ENCODE results near the gene DCUN1D4.

Gene DCUN1D4

DNA sequence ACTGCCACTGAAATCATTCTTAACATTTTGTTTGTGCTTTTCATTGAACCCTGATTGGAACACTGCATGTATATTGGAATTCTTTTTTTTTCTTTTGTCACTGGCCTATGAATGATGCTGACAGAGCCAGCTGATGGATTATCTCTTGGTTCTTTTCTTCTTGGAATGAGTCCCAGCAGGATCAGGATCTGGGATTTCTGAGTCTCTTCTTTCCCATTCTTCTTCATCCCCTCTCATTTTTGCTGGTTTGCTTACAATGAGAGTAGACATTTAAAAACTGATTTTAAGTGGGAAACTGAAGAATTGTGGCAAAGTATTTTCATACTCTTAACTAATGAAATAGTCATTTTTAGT, 9.0 kb downstream of the DCUN1D4 start:
- no peak for DNase-seq (ENCODE audit: extremely low spot score, insufficient read length, low read depth)

DNA sequence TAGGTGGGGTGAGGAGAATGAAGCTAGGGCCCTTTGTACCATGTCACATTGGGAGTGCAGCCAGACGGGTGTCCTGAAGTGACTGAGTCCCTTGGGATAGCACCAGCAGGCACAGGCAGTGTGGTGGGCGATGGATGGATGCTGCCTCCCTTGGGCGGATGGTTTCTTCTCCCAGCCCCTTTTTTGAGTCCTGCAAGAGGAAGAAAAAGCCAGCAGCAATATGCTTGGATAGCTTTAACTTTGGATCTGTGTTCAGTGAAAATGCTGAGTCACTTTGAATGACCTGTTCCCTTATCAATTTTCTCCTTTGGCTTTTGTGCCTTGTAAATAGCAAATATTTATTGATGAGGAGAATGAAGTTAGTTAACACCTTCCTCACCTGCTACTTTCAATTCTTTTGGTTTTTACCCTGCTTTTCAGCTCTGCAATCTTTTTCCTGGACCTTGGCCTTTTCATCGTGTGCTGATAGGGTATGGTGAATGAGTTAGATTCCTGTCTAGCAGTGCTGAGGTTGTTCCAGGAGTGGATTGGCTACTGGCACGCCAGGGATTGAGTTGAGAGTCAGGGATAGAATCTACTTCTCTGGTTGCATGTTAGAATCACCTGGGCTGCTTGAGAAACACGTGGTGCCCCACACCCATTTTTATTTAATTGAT, 10.2 kb downstream of the DCUN1D4 start:
- FAIRE-seq (no peak), DNase-seq (ENCODE audit: extremely low spot score, insufficient read length, low read depth) (no peak)

More for the DNA sequence above, 9.0 kb downstream of the DCUN1D4 start:
- FAIRE-seq, result no peak

GRCh38 chr4:51855270-51855669, 12.3 kb downstream of the DCUN1D4 start:
- no peak for FAIRE-seq

GRCh38 chr4:51855751-51856150, 12.8 kb downstream of the DCUN1D4 start:
- FAIRE-seq (no peak), DNase-seq (ENCODE audit: extremely low spot score, insufficient read length, low read depth) (no peak)

More at GRCh38 chr4:51855270-51855669, 12.3 kb downstream of the DCUN1D4 start:
- no peak for DNase-seq (ENCODE audit: extremely low spot score, insufficient read length, low read depth)

DNA sequence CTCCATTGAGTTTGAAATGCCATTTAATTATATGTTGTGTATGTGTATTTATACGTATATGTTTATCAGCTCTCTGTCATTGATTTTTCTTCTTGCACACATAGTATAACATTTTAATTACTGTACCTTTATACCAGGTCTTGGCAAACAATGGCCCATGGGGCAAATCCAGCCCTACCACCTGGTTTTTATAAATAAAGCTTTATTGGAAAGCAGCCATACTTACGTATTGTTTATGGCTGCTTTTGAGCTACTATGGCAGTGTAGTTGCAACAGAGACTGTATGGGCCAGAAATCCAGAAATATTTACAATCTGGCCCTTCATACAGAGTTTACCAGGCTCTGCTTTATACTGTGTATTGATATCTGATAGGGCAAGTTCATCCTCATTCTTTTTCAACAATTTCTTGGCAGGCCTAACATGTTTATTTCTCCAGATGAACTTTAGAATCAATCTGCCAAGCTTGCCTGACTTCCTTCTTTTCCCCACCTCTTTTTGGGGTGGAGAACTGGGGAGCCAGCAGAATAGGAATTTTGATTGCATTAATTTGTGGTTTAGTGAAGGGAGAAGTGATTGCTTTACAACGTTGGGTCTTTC, 15.8 kb downstream of the DCUN1D4 start:
- no peak for DNase-seq (ENCODE audit: extremely low spot score, insufficient read length, low read depth)
- FAIRE-seq, result no peak

GRCh38 chr4:51859476-51860031, 16.6 kb downstream of the DCUN1D4 start:
- DNase-seq (ENCODE audit: extremely low spot score, insufficient read length, low read depth), result no peak
- no peak for FAIRE-seq

- no peak for FAIRE-seq
- DNase-seq (ENCODE audit: extremely low spot score, insufficient read length, low read depth), result no peak
Measured at GRCh38 chr4:51862199-51862598, 19.2 kb downstream of the DCUN1D4 start.

DNA sequence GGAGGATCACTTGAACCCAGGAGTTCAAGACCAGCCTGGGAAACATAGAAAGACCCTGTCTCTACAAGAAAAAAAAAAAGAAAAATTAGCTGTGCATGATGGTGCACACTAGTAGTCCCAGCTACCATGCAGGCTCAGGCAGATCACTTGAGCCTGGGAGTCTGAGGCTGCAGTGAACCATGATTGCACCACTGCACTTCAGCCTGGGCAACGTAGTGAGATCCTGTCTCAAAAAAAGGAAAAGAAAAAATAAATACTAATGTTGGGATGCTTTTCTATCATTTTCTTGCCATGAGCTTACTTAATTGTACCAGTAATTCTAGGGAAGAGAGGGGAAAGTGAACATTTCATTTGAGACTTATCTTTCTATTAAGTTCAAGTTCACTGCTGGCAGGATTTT, 19.8 kb downstream of the DCUN1D4 start:
- DNase-seq (ENCODE audit: extremely low spot score, insufficient read length, low read depth), result no peak
- no peak for FAIRE-seq

- FAIRE-seq (no peak), DNase-seq (ENCODE audit: extremely low spot score, insufficient read length, low read depth) (no peak)
Measured at GRCh38 chr4:51865717-51866116, 22.8 kb downstream of the DCUN1D4 start.

- FAIRE-seq (no peak), DNase-seq (ENCODE audit: extremely low spot score, insufficient read length, low read depth) (no peak)
Measured at GRCh38 chr4:51866835-51867234, 23.9 kb downstream of the DCUN1D4 start.

GRCh38 chr4:51867689-51868448, 24.9 kb downstream of the DCUN1D4 start:
- no peak for FAIRE-seq

GRCh38 chr4:51868449-51868847, 25.5 kb downstream of the DCUN1D4 start:
- DNase-seq (ENCODE audit: extremely low spot score, insufficient read length, low read depth), result no peak
- no peak for FAIRE-seq

More at GRCh38 chr4:51867689-51868448, 24.9 kb downstream of the DCUN1D4 start:
- no peak for DNase-seq (ENCODE audit: extremely low spot score, insufficient read length, low read depth)

- DNase-seq (ENCODE audit: extremely low spot score, insufficient read length, low read depth), result no peak
- no peak for FAIRE-seq
Measured at GRCh38 chr4:51870441-51871188, 27.7 kb downstream of the DCUN1D4 start.

DNA sequence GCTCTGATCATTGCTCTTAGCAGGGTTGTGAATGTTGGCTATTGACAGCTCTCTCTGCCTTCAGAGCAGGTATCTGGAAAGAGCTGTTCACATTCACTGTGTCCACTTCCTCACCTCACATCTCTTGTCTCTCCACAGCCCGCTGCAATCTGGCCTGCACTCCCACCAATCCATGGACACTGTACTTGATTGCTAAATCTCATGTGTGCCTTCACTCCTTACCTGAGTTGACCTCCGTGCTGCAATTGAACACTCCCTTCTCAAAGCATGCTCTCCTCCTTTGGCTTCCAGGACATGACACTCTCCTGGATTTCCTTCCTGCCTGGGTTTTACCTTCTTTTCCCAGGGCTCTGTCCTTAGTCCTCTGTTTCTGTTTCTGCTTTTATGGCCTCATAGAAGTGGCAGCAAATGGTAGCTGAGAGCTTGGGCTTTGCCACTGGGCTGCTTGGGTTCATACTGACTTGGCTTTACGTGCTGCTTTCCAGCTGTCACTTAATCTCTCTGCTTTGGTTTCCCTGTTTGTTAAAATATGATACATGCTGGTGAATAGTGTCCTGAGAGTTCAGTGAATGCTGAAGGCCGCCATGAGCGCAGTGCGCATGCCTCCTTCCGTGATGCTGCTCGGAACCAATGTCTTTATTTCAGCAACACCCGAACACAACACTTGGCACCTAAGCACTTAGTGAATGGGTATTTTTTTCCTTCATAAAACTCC, 29.5 kb downstream of the DCUN1D4 start:
- DNase-seq (ENCODE audit: extremely low spot score, insufficient read length, low read depth), result no peak
- FAIRE-seq, result no peak

DNA sequence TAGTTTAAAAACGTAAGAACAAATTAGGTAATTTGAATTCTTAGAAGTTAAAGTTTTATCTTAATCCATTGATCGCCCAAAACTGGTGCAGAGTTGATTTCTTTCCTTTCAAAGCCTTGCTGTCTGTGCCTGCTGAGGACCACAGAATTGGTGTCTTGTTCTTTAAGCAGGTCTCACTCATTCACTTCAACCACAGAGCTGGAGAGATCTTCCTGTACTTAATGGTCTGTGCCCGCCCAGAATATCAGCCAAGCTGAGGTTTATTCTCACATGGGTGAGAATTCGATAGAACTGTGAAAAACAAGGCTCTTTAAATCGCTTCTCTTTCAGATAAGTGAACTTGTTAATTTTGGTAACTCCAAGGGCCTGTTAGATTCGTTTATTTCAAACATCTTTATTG, 31.6 kb downstream of the DCUN1D4 start:
- DNase-seq (ENCODE audit: extremely low spot score, insufficient read length, low read depth) (no peak), FAIRE-seq (no peak)

DNA sequence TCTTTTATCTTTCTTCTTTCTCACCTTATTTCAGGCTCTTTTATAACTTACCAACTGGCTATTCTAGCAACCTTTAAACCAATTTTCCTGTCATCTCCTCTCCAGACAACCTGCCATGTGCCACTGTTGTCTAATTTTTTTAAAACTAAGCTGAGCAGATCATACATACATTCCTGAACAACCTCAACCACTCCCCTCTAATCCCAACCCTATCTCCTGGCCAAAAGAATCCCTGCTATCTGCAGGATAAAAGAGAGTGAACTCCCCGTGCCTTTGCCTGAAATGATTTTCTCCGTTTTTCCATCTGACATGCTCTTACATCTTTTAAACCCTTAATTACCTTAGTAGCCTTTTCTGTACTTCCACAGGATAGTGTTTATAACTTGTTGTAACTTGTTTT, 35.5 kb downstream of the DCUN1D4 start:
- no peak for FAIRE-seq

DNA sequence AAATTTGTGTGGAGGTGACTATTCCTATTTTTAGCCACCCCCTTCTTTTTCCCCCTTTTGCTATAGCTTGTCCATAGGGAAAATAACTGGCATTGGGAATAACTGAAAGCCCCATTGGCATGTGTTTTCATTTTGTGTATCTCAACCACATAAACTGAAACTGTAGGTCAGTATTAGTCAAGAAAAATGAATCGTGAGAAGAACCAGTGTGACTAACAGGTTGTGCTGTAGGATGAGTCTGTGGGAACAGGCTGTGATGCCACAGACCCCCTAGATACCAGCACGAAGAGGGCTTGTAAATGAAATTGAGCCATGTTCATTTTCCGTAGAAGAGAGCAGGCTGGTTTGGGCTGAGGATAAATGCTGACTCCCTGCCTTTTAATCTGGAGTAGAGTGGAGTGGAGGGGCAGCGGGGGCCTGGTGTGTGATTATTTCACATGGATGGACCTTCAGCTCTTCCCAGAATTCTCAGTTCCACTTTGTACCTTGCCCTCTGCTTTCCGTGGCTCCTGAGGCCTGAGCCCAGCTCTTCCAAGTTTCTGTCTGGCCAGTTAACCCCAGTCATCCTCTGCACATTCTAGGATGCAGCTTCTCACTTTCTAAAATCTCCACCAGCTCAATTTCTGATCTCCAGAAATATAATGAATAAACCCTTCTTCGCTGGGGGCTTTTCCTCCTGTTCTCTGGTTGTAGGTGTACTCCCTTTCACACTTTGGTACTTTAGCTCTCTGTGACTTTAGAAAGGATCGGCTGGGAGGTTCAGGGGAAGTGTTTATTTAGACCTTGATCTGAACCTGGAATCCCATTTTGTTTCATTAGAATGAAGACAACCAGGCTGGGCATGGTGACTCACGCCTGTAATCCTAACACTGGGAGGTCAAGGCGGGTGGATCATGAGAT, 37.3 kb downstream of the DCUN1D4 start:
- FAIRE-seq, result no peak
- no peak for DNase-seq (ENCODE audit: extremely low spot score, insufficient read length, low read depth)

More for the DNA sequence above, 35.5 kb downstream of the DCUN1D4 start:
- no peak for DNase-seq (ENCODE audit: extremely low spot score, insufficient read length, low read depth)

GRCh38 chr4:51884055-51884454, 41.1 kb downstream of the DCUN1D4 start:
- no peak for FAIRE-seq
- no peak for DNase-seq (ENCODE audit: extremely low spot score, insufficient read length, low read depth)

- DNase-seq (ENCODE audit: extremely low spot score, insufficient read length, low read depth) (no peak), FAIRE-seq (no peak)
Measured at GRCh38 chr4:51884606-51885005, 41.7 kb downstream of the DCUN1D4 start.

All from GM18507 (cell line).